Suprapubic skin (tissue), 4 donors: ENCODE results near the gene PLEKHG5. TPM values are rescaled to one million over a fixed set of nuclear protein-coding genes. Genes with fewer than 3 reads are reported as not detected.
A peak's percentile ranks its signal among the peaks of the same experiment; 100 is the strongest.

ENCODE experiments used
- DNase-seq, 2 donors: peaks; one replicate each; pipeline ENCODE4 v3.0.0-alpha.2; 2019; ENCODE audit warnings: low spot score in 2 of 2
- H3K27ac ChIP-seq: fragments of 200-600 bp; sonication (generic); one replicate; pipeline ENCODE4 v1.5.1; 2019
- H3K27me3 ChIP-seq: fragments of 200-600 bp; sonication (generic); one replicate; pipeline ENCODE4 v1.5.1; 2019
- H3K36me3 ChIP-seq: fragments of 200-600 bp; sonication (generic); one replicate; pipeline ENCODE4 v1.5.1; 2019
- H3K4me1 ChIP-seq: fragments of 200-600 bp; sonication (generic); one replicate; pipeline ENCODE4 v1.5.1; 2019
- H3K4me3 ChIP-seq: fragments of 200-600 bp; sonication (generic); one replicate; pipeline ENCODE4 v1.5.1; 2019; ENCODE audit warnings: mild to moderate bottlenecking
- H3K9me3 ChIP-seq: fragments of 200-600 bp; sonication (generic); one replicate; pipeline ENCODE4 v1.5.1; 2019
- EP300 ChIP-seq: sonication (generic); formaldehyde crosslinking; IDR thresholded peaks from one replicate; pipeline ENCODE4 v1.6.1; 2017; ENCODE audit warnings: antibody characterized with exemption
- POLR2A ChIP-seq, 2 donors: fragments of 450-650 bp; IDR thresholded peaks; one replicate each; pipeline ENCODE4 v1.6.1; 2017; ENCODE audit warnings: antibody characterized with exemption in 2 of 2, mild to moderate bottlenecking in 2 of 2, moderate library complexity in 2 of 2
- POLR2AphosphoS5 ChIP-seq, 3 donors: sonication (generic); formaldehyde crosslinking; IDR thresholded peaks; one replicate each; pipeline ENCODE4 v1.6.1; 2017; ENCODE audit warnings: antibody characterized with exemption in 3 of 3
- WGBS: methylation state at CpG from one replicate; pipeline ENCODE4 v1.1.5; 2018; 5-methylcytosine and 5-hydroxymethylcytosine counted together
- total RNA-seq, 4 donors: library from RNA; depleted of rRNA; stranded (reverse); fragments of >200 nt; gene quantifications; one replicate each; pipeline ENCODE4 v1.1.0, GENCODE V29; 2016
- TF ChIP-seq, protein P1 (sequence below), 2 donors: fragments of 200-600 bp in 1 of 2; fragments of 450-650 bp in 1 of 2; sonication (generic) in 1 of 2; IDR thresholded peaks; one replicate each; pipeline ENCODE4 v1.5.1; 2016 to 2019; ENCODE audit warnings: antibody characterized with exemption in 2 of 2, mild to moderate bottlenecking in 1 of 2, moderate library complexity in 1 of 2

The PLEKHG5 gene
- total RNA-seq, 4 donors from 2014 or later = 76.3 to 347 (median 107) TPM

DNA sequence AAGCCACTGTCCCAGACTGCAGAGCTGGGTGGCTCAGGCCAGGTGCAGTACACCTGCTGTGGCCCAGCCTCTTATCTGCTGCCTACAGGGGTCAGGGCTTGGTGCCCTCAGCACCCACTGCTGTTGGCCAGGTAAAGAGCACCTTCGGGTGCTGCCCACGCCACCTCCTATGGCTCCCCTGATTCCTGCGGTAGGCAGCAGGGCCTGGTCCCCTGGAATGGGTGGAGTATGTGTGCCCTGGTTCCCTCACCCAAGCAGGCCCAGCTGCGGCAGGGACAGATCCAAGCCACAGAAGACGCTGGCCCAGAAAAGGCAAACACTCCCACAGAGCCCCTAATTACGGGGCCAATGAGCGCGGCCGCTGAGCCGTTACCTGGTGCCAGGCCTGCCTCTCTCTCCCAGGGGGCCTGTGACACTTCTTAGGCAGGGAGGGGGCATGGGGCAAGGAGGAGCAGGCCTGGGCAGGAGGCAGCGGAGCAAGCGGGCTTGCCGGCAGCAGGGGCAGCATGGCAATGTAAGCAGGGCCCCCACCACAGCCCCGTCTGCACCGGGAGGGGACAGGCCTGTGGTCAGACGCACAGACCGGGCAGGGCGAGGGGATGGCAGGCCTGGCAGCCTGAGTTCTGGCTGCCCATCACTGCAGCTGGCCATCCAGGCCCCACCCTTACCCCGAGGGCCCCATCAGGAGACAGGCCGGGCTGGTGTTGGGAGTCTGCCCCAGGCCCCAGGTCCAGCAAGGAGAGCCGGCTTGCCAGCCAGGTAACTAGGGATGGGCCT, 47.9 kb downstream of the PLEKHG5 start:
- 63% methylated on average over 6 of the region's 21 CpGs for WGBS
- no peak for DNase-seq
- Histone ChIP-seq H3K9me3 (no peaks in the 10 kb centered on the region), H3K4me3 (no peak overlapping the region), H3K4me1 (peaks cover 31% of the 10 kb centered on the region), H3K27me3 (peaks cover 73% of the 10 kb centered on the region), H3K36me3 (no peaks in the 10 kb centered on the region), H3K27ac (no peak overlapping the region)
- TF ChIP-seq EP300 = no peak
- TF ChIP-seq POLR2AphosphoS5 (IDR thresholded peaks at IDR 0.05) = no peak
- TF ChIP-seq, protein P1, sequence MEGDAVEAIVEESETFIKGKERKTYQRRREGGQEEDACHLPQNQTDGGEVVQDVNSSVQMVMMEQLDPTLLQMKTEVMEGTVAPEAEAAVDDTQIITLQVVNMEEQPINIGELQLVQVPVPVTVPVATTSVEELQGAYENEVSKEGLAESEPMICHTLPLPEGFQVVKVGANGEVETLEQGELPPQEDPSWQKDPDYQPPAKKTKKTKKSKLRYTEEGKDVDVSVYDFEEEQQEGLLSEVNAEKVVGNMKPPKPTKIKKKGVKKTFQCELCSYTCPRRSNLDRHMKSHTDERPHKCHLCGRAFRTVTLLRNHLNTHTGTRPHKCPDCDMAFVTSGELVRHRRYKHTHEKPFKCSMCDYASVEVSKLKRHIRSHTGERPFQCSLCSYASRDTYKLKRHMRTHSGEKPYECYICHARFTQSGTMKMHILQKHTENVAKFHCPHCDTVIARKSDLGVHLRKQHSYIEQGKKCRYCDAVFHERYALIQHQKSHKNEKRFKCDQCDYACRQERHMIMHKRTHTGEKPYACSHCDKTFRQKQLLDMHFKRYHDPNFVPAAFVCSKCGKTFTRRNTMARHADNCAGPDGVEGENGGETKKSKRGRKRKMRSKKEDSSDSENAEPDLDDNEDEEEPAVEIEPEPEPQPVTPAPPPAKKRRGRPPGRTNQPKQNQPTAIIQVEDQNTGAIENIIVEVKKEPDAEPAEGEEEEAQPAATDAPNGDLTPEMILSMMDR (IDR thresholded peaks at IDR 0.05) = no peak
- no peak for TF ChIP-seq POLR2A (IDR thresholded peaks at IDR 0.05)

DNA sequence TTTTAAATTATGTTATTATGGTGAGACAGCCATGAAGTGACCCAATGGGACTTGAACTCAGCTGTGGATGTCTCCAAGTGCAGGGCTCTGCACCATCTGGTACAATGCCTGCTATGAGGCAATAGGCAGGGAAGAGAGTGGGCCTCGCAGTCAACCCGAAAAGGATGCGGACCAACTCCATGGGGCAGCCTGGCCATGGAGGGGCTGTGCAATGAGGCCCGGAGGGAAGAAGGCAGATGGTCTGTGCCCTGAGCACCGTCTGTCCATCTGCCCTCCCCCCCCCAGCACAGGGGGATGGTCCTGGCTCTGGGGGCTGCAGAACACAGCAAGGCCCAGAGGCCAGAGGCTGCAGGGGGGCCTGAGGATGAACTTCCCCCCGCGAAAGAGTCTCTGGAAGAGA, 49.9 kb downstream of the PLEKHG5 start:
- no peak for DNase-seq
- Histone ChIP-seq H3K4me1 (peaks cover 23% of the 10 kb centered on the region), H3K4me3 (no peak overlapping the region), H3K9me3 (no peaks in the 10 kb centered on the region), H3K36me3 (no peaks in the 10 kb centered on the region), H3K27ac (no peak overlapping the region), H3K27me3 (peaks cover 70% of the 10 kb centered on the region)
- TF ChIP-seq, protein P1 (IDR thresholded peaks at IDR 0.05) = no peak
- TF ChIP-seq POLR2AphosphoS5 (IDR thresholded peaks at IDR 0.05) (no peak), POLR2A (IDR thresholded peaks at IDR 0.05) (no peak), EP300 (no peak)
- WGBS = 80% methylated on average over 5 of the region's 7 CpGs

DNA sequence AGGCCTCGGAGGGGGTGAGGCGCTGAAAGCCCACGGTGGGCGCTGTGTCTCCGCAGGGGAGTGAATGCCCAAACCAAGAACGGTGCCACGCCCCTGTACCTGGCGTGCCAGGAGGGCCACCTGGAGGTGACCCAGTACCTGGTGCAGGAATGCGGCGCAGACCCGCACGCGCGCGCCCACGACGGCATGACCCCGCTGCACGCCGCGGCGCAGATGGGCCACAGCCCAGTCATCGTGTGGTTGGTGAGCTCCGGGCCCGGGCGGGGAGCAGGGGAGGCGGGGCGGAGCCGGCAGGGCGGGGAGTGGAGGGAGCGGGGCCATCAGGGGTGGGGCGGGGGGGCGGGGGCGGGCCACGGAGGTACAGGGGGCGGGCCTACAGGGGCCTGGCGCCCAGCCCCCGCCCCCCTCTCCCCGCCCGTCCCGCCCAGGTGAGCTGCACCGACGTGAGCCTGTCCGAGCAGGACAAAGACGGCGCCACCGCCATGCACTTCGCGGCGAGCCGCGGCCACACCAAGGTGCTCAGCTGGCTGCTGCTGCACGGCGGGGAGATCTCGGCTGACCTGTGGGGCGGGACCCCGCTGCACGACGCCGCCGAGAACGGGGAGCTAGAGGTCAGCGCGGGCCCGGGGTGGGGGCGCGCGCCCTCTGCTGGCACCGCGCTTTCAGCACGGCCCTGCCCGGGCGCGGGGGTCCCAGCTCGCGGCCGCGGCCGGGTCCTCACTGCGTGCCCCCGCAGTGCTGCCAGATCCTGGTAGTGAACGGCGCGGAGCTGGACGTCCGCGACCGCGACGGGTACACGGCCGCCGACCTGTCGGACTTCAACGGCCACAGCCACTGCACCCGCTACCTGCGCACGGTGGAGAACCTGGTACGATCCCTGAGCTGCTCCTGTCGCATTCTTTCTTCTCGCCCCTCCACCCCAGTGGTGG, 51.0 kb downstream of the PLEKHG5 start:
- Histone ChIP-seq H3K36me3 (no peaks in the 10 kb centered on the region), H3K4me3 (peak overlapping the region; percentile 23), H3K4me1 (peaks cover 22% of the 10 kb centered on the region), H3K9me3 (no peaks in the 10 kb centered on the region), H3K27ac (no peak overlapping the region), H3K27me3 (peaks cover 60% of the 10 kb centered on the region)
- no peak for TF ChIP-seq POLR2AphosphoS5 (IDR thresholded peaks at IDR 0.05)
- no peak for TF ChIP-seq POLR2A (IDR thresholded peaks at IDR 0.05)
- no peak for TF ChIP-seq EP300
- TF ChIP-seq, protein P1 (IDR thresholded peaks at IDR 0.05) = peak in 1 of 2 donors; percentile 25
- no peak for DNase-seq
- 59% methylated on average over 4 of the region's 101 CpGs for WGBS

DNA sequence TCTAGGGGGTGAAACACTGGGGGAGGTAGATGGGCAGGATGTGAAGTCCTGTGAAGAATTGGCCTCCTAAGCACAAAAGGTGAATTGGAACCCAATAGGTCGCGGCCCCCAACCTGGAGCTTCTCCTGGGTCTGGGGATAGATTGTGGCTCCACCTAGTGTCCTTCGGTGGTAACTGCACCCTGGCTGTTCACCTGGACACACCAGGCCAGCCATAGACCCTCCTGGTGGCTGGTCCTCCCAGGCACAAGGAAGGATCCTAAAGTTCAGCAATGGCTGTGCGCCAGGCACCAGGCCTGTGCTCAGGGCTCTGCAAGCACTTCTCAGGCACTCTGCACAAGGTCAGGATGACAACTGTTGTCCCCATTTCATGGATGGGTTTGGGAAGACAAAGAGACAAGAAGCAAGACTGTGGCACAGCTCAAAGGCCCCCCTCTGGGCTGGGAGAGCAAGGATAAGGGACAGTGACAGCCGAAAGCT, 53.4 kb downstream of the PLEKHG5 start:
- DNase-seq = no peak
- Histone ChIP-seq H3K36me3 (no peaks in the 10 kb centered on the region), H3K27me3 (peaks cover 46% of the 10 kb centered on the region), H3K4me3 (no peak overlapping the region), H3K4me1 (peaks cover 22% of the 10 kb centered on the region), H3K27ac (no peak overlapping the region), H3K9me3 (no peaks in the 10 kb centered on the region)
- 13% methylated on average over 4 of the region's 5 CpGs for WGBS
- TF ChIP-seq POLR2A (IDR thresholded peaks at IDR 0.05) = no peak
- TF ChIP-seq, protein P1 (IDR thresholded peaks at IDR 0.05) = peak; percentile 73 to 97
- no peak for TF ChIP-seq POLR2AphosphoS5 (IDR thresholded peaks at IDR 0.05)
